NCI-H2227 (cell line): ENCODE results near the gene ASB5.
A peak's percentile ranks its signal among the peaks of the same experiment; 100 is the strongest.
"Not testable (repeated sequence)": the region's sequence is repeated elsewhere in the genome, so short reads cannot be mapped to it uniquely, and the experiment has no call there.

Source experiments
- DNase-seq: peaks from one replicate; lab custom pipeline; 2025; ENCODE audit not compliant: unreplicated experiment; lab: John Stamatoyannopoulos, UW

The ASB5 gene

DNA sequence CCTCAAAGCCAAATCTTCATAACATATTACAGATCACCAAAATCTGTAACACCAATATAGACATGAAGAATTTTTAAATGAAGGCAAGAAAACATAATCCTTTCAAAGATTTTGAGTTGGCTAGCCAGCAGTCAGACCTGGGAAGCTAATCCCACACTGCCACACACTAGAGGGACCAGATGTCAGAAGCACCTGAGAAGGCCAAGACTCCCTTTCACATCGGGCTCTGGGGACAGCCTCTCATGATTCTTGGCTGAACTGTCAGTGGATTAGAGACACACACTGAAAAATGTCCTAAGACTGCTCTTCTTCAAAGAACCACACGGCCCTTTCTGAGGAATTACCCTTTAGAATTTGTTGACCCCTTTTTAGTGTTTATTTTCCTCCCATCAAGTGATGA lies 45.5 kb downstream of the ASB5 start:
- DNase-seq: no peak

DNA sequence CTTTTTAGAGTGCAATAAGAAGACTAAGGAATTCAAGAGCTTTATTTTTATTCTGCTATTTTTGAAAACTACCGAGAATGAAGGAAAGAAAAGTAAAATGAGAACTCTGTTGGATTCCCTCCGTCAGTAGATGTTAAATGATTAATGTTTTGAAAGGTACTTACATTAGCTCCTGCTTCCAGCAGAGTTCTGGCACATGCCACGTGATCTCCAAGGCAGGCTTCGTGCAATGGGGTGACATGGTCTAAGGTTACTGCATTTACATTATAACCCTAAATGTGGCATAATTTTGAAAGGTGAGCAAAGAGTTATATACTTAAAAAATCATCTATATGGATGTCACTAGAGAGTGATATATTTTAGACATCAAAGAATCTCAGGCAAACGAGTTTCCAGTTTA lies 46.9 kb downstream of the ASB5 start:
- no peak for DNase-seq

DNA sequence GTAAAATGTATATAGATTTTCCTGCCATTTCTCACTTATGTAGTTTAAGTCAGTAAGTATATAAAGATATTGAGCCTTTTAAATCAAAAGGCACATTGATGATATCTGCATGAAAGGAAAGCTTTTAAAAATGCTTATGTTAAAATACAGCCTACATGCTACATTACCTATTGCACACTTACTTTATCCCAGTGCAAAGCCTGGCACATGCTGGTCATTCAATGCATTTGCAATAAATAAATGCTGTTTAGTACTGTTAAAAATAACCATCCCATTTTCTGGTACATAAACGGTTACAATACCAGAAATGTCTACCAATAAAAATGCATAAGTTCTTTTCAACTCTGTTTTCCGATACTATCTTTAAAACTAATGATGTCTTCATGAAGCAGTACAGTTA lies 51.5 kb downstream of the ASB5 start:
- no peak for DNase-seq

DNA sequence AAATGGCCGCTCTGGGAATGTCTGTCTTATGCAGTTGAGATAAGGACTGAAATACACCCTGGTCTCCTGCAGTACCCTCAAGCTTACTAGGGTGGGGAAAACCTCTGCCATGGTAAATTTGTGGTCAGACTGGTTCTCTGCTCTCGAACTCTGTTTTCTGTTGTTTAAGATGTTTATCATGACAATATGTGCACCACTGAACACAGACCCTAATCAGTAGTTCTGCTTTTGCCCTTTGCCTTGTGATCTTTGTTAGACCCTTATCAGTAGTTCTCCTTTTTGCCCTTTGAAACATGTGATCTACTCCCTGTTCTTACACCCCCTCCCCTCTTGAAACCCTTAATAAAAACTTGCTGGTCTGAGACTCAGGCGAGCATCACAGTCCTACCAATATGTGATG lies 56.7 kb downstream of the ASB5 start:
- DNase-seq: not testable (repeated sequence)

DNA sequence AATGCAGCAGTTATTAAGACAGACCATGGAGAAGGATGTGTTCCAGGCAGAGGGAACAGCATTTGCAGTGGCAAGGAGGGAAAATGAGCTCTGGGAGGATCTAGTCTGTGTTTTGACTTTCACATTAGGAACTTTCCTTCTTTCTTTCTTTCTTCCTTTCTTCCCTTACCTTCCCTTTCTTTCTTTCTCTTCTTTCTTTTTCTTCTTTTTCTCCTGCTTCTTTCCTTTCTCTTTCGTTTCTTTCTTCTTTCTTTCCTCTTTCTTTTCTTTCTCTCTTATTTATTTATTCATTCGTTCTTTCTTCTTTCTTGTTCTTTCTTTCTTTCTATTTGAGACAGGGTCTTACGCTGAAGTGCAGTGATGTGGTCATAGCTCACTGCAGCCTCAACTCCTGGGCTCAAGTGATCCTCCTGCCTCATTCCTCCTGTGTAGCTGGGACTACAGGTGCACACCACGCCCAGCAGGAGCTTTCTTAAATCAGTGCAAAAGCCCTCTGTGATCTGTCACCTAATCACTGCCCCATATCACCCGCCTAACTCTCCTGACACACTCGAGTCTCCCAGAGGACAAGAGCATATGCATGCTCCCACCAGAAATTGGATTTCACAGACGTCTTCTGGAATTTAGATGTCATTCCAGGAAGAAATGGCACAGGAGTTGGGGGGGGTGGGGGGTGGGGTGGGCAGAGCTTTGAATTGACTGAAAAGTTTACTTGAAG lies 58.3 kb downstream of the ASB5 start:
- DNase-seq: no peak

DNA sequence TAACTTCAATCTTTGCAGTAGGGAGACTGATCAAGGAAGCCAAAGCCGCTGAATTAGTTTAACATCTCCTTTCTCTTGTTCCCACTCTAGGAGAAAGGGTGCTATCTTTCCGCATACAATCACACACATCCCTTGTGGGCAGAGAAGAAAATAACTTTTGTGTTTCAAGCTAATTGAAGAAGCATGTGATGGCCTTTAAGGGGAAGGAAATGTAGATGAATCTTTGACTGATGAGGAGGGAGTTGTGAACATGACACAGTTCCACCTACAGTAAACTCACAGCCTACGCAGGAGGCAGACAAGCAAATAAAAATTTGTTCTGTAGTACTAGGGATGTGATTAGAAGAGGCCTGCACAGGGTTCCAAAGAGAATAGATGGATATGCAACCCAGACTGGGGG lies 58.9 kb downstream of the ASB5 start:
- DNase-seq: no peak

DNA sequence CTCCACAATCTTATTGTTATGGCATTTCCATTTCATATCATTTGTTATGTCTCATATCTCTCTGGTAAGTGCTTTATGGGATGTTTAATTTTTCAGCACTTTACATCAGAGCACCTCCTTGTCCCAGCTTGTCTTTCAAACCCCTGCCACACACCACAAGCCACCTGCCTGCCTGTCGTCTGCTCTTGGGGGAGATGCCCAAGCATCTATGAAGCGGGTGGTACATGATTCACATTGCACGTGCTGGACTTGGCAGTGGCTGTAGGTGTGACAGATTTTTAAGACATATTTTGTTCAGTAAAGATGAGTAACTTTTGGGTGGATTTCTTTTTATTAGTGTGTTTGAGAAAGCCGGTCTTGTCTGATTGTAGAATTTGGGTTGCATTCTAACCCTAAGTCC lies 59.5 kb downstream of the ASB5 start:
- no peak for DNase-seq

DNA sequence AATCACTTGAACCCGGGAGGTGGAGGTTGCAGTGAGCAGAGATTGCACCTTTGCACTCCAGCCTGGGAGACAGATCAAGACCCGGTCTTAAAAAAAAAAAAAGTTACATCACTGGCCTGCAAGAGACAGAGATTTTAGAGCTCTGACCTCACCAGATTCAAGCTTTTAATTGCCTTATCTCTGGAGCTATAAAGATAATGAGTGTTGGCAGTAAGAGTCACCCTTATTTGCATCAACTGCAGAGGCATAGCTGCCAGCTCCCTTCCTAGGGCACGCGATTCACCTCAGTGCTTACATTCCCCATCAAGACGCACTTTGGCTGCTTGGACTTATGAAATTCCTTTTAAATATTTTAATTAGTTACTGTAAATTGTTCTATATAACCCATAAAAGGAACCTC lies 61.2 kb downstream of the ASB5 start:
- no peak for DNase-seq

DNA sequence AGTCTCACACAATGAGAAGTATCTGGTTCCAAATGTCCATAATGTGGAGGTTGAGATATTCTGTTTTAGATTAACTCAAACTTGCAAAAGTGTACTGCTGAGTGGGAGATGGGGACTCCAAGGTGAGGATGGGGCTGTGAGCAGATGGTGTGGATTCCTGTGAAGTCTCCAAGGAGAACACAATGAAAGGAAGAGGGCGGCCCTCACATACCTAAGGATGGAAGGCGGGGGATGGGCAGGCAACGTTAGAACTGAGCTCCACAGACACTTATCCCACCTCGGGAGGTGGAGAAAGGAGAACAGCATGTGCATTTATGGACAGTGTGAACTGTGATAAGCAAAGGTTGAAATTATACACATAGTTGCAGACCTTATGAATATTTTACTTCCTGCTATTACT lies 63.7 kb downstream of the ASB5 start:
- DNase-seq: no peak

DNA sequence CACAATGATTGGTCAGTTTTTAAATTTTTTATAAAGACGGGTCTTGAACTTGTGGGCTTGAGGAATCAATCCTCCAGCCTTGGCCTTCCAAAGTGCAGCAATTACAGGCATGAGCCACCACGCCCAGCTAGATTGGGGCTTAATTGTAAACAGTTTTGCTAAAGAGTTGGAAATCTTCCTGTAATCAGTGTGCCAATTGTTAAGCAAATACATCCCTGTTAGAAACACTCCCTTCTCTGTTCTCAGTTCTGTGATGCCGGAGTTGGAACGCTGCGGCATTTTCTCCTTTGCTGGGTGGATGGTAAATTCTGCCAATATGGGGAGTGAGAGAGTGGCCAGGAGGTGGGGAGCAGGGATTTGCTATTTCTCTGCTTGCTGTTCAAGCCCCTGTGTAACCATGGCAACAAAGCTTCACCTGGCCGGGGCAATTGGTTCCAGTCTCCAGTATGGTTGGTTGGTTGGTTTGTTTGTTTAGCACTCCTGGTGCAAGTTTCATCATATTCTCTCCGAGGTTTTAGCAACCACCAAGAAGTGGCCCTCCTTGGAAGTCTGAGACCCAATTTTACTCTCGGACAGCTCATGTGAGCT lies 70.6 kb downstream of the ASB5 start:
- no peak for DNase-seq

DNA sequence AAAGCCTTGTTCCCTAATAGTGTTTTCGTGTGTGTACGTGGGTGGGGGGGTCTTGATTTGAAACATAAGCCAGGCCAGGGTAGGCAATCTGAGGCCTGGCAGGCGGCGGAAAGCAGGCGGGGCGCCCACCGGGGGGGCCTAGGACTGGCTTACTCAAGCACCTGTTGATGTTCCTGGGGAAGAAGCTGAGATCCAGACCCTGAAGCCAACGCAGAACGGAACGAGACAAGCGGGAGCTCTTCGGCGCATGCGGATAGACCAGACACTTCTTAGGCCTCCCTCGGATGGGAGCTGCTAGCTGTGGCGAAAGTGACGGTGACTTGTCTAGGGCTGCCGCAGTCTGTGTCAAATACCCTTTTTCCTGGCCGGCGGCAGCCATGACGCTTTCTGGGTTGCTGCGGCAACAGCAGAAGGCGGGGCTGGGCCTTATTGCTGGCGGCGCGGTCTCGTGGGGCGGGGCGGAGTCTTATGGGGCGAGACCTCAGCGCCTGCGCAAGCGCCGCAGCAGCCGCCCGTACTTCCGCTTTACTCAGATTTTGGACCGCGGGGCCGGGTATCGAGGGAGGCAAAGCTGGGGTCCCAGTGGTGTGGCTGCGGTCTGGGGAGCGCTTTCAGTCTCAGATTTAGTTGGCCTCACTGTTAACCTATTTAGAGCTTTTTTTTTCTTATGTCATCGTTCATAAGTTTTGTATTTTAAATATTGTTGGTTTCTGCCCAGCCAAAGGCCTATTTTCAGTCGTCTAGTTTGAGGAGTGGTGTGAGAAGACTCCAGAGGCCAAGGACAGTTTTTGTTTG lies 73.6 kb downstream of the ASB5 start, which contains the start of gene SPATA4:
Gene SPATA4 (minus strand): TSS at position 402 of the 795 bp plus-strand sequence. CDS start 23 bp downstream, at position 379.
- DNase-seq: peak; percentile 95

DNA sequence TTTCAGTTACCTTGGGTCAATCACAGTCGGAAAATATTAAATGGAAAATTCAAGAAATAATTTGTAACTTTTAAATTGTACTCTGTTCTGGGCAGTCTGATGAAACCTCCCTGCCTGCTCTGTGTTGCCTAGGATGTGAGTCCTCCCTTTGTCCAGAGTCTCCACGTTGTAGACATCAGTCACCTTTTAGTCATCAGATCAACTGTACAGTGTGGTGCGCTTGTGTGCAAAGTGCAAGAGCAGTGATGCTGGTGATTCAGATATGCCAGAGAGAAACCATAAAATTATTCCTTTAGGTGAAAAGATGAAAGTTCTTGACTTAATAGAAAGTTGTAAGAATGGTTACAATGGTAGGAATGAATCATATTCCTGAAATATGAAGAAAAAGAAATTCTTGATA lies 75.1 kb downstream of the ASB5 start:
- no peak for DNase-seq

DNA sequence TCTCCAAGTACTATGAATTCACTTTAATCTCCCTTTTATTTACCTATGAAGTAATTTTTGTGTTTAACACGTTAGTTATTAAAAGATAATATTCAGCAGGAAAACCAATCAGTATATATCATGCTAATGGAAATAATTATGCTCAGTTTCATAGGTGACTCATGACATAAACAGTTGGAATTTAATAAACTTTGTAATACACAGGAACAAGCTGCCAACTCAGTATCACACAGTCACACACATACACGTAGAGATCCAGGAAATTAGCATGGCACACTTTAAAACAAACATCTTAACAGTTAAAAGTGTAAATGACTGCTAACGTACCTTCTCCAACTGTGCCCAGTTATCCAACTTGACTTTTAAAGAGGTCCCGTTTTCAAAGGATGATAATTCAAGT lies 75.9 kb downstream of the ASB5 start:
- no peak for DNase-seq

DNA sequence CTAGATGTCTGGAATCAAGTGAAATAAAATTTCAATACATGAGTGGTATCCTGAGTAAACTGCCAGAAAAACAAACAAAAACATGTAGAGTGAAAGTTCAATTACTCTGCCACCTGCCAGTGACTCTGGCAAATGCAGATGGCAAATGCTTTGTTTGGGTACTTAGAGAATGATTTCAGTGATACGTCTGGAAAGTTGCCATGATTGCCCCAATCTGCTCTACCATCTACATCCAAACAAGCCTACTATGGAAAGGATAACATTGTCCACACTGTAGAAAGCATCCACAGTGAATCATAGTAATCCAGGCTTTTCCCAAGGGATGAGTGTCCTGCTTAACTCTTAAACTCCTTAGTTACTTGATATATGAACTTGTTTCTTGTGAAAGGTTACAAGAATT lies 77.0 kb downstream of the ASB5 start:
- DNase-seq: peak; percentile 17

DNA sequence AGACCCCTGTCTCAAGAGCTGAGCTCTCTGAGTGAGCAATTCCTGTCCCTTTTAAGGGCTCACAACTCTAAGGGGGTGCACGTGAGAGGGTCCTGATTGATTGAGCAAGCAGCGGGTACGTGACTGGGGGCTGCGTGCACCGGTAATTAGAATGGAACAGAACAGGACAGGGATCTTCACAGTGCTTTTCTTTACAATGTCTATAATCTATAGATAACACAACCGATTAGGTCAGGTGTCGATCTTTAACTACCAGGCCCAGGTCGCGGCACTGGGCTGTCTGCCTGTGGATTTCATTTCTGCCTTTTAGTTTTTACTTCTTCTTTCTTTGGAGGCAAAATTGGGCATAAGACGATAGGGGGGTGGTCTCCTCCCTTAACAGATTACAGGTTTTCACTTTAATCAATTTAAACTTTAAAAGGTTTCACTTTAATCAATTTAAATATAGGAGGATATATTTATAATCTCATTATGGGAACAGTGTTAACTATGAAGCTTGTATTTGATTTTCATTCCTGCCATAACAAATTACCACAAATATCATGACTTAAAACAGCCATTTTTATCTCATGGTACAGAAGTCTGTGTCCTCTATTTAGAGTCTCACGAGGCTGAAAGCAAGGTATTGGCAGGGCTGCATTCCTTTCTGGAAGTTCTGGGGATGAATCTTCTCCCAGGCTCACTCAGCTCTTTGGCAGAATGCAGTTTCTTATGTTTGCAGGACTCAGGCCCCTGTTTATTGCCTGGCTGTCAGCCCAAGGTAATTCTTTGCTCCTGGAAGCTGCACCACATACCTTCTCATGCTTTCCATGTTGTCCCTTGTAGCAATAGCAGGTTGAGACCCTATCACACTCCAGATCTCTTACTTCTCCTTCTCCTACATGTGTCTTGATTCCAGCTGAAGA lies 78.9 kb downstream of the ASB5 start:
- DNase-seq: no peak

DNA sequence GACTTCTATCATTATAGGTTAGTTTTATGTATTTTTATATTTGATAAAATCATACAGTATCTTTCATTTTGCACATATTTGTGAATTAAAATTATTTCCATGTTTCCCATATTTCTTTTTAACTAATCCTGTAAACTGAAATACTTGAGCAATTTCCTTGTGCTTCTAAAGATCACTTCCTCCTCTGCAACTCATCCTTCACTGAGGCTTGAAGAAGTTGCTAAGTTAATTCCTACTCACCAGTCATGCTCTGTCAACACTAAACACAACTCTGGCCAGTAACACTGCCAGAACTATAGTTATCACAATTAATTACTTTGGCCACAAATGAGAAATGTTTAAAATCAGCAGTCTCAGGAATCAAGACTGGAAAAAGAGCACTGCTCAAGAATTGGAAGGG lies 80.4 kb downstream of the ASB5 start:
- no peak for DNase-seq

DNA sequence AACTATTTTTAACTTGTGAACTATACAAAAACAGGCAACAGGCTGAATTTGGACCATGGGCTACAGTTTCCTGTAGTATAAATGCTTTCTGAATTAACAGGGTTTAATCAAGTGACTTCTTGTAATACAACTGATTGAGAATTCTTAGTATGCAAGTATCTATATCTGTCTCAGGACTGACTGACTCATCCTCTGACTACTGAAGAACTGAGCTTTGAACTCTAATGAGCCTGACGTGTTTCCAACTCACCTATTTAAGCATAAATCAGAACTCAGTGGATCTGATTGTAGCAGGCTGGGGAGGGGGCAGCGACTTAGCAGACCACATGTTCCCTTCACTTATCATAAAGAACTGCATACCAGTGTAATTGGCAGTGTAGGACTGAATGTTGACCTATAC lies 81.4 kb downstream of the ASB5 start:
- no peak for DNase-seq

DNA sequence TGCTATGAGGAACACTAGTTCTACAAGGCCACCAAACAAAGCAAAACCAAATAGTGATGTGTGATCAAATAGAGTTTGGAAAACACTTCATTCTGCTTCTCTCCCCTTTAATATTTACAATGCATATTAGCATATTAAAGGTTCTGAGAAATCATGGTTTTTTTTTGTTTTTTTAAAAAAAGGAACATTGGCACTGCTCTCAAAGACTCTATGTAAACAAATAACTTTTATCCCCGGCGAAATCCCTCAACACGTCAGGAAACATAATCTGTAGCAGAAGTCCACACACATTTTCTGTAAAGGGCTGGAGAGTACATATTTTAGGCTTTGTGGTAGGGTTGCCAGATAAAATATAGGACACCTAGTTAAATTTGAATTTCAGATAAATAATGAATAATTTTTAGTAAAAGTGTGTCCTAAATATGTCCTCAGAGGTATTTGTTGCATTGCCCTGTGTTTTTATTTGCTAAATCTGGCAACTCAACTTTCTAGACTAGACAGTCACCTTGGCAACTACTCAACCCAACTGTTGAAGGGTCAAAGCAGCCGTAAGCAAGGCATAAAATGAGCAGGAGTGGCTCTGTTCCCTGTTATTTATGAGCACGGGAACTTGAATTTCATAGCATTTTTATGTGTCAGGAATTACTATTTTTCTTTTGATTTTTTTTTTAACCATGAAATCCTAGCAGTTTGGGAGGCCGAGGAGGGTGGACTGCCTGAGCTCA lies 82.2 kb downstream of the ASB5 start:
- DNase-seq: no peak

DNA sequence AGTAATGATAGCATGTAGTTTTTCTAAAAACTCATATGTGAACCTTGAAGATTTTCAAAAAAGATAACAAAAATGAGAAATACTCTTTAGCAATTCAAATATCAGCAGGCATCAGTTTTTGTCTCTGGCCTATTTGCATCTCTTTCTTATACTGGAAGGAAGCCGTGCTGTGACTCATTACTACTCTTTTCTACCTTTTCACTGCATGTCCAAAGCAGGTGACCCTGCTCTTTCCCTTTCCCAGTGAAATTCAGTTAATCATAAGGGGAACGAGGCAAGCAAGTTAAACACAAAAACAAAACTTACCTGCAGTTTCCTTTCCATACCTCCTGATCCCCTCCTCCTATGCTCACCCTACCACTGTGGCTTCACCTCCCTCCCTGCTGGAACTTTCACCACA lies 83.0 kb downstream of the ASB5 start:
- DNase-seq: no peak

DNA sequence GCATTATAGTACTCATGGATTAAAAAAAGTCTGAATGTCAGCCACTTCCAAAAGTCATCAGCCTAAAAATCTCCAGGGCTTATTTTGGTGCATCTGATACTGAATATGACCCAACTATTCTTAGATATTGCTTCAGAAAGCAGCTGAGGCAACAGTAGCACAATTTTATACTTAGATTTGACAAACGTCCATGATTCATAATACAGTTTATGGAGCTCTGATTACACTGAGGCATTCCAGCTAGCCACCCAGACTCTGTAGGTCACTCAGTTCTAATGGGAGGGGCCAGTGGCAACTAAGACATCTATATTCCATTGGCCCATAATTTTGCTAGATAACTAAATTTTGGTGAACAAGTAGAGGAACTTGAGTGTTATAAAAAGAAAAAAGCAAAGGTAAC lies 84.0 kb downstream of the ASB5 start:
- no peak for DNase-seq
